Endothelial cell of umbilical vein (primary cell): Measurements from ENCODE around the gene EDEM3. TPM values are rescaled to one million over a fixed set of nuclear protein-coding genes. Genes with fewer than 3 reads are reported as not detected.

Experiments
- BruUV-seq: library from RNA; stranded (reverse); fragments of 400-500 nt; replicated peaks from 2 replicates; lab custom pipeline; 2021; lab: Mats Ljungman, UMichigan
- CTCF ChIA-PET: fragments of 300-600, 350-600 bp; sonication (Branson Sonifier 250); formaldehyde crosslinking; loops from one replicate; lab custom pipeline; 2021; ENCODE audit warnings: antibody characterized with exemption, inconsistent platforms; lab: Charles Lee
- POLR2A ChIA-PET: fragments of 300-600, 350-600 bp; sonication (Branson Sonifier 250); formaldehyde crosslinking; loops from one replicate; lab custom pipeline; 2021; ENCODE audit warnings: antibody characterized with exemption, inconsistent platforms; lab: Charles Lee
- DNase-seq: peaks from one replicate; pipeline ENCODE4 v3.0.0-alpha.2; 2011; ENCODE audit warnings: low read depth, low spot score
- FAIRE-seq: peaks from 2 replicates; lab custom pipeline; 2011; peaks lifted over from hg19 to GRCh38; lab: Jason Lieb, UNC
- H2AFZ ChIP-seq: 2 replicates; pipeline ENCODE4 v1.6.0; 2012; ENCODE audit warnings: low read depth, low read length, control low read depth, inconsistent platforms
- H3K27ac ChIP-seq: 2 replicates; pipeline ENCODE4 v1.5.1; 2011; ENCODE audit warnings: low read depth, mild to moderate bottlenecking, control low read depth, low read length, moderate library complexity; ENCODE audit not compliant: insufficient read depth
- H3K27me3 ChIP-seq, 2 experiments: 2 replicates each; pipeline versions ENCODE4 v1.6.0 to v1.6.1; 2011; ENCODE audit warnings: low read length in 2 of 2, mixed read lengths in 1 of 2; ENCODE audit not compliant: control insufficient read depth in 2 of 2, insufficient read depth in 2 of 2
- H3K36me3 ChIP-seq, 2 experiments: 2 replicates in 1 of 2; 3 replicates in 1 of 2; pipeline ENCODE4 v1.5.1; 2011; ENCODE audit warnings: low read length in 2 of 2, mild to moderate bottlenecking in 1 of 2, moderate library complexity in 1 of 2; ENCODE audit not compliant: control insufficient read depth in 2 of 2, insufficient read depth in 2 of 2; ENCODE audit errors: extremely low read depth in 1 of 2
- H3K4me1 ChIP-seq: 3 replicates; pipeline ENCODE4 v1.5.1; 2011; ENCODE audit warnings: mild to moderate bottlenecking, low read length; ENCODE audit not compliant: control insufficient read depth, insufficient read depth; ENCODE audit errors: extremely low read depth
- H3K4me2 ChIP-seq: 2 replicates; pipeline ENCODE4 v1.6.1; 2011; ENCODE audit warnings: low read length, control low read depth, mixed read lengths; ENCODE audit not compliant: insufficient read depth
- H3K4me3 ChIP-seq, 3 experiments: fragments of 200-600 bp in 1 of 3; sonication (generic), shearing (Covaris generic) in 1 of 3; replicated peaks in 1 of 3; 2 replicates each; pipeline ENCODE4 v1.5.1; 2011 to 2016; ENCODE audit warnings: control low read depth in 3 of 3, low read length in 3 of 3, mild to moderate bottlenecking in 2 of 3, inconsistent platforms in 1 of 3, low read depth in 1 of 3, moderate library complexity in 1 of 3; ENCODE audit not compliant: insufficient read depth in 1 of 3
- H3K79me2 ChIP-seq: 2 replicates; pipeline ENCODE4 v1.6.0; 2012; ENCODE audit warnings: low read length, inconsistent platforms; ENCODE audit not compliant: control insufficient read depth, insufficient read depth
- H3K9ac ChIP-seq: replicated peaks from 2 replicates; pipeline ENCODE3; 2011; ENCODE audit warnings: low read length, control low read depth; ENCODE audit not compliant: insufficient read depth; ENCODE audit errors: extremely low read depth
- H3K9me1 ChIP-seq: replicated peaks from 3 replicates; pipeline ENCODE4 v1.6.0; 2011; ENCODE audit warnings: mild to moderate bottlenecking, low read length; ENCODE audit not compliant: control insufficient read depth, insufficient read depth; ENCODE audit errors: extremely low read depth
- H3K9me3 ChIP-seq: replicated peaks from 2 replicates; pipeline ENCODE4 v1.5.1; 2012; ENCODE audit warnings: low read length, inconsistent platforms; ENCODE audit not compliant: control insufficient read depth, insufficient read depth
- H4K20me1 ChIP-seq: replicated peaks from 2 replicates; pipeline ENCODE3; 2011; ENCODE audit warnings: mild to moderate bottlenecking, low read length; ENCODE audit not compliant: control insufficient read depth, insufficient read depth; ENCODE audit errors: extremely low read depth
- CTCF ChIP-seq, 2 donors: IDR thresholded peaks; 1 replicate in 1 of 2; 2 replicates in 1 of 2; pipeline ENCODE4 v1.5.1; 2011; ENCODE audit warnings: low read length in 2 of 2, mild to moderate bottlenecking in 2 of 2, moderate library complexity in 2 of 2, control low read depth in 1 of 2, inconsistent platforms in 1 of 2, low read depth in 1 of 2; ENCODE audit not compliant: insufficient read depth in 1 of 2; ENCODE audit errors: extremely low read depth in 1 of 2
- EZH2 ChIP-seq: IDR thresholded peaks from 2 replicates; pipeline ENCODE4 v1.6.1; 2012; ENCODE audit warnings: borderline replicate concordance, low read depth, mild to moderate bottlenecking, moderate library complexity, low read length, inconsistent platforms; ENCODE audit not compliant: severe bottlenecking
- FOS ChIP-seq: IDR thresholded peaks from 2 replicates; pipeline ENCODE4 v1.6.1; 2011; ENCODE audit warnings: mild to moderate bottlenecking, low read length, moderate library complexity, borderline replicate concordance; ENCODE audit not compliant: insufficient read depth
- GATA2 ChIP-seq: IDR thresholded peaks from 2 replicates; pipeline ENCODE4 v1.7.0; 2011; ENCODE audit warnings: low read depth, mild to moderate bottlenecking, moderate library complexity, mixed read lengths, low read length; ENCODE audit not compliant: insufficient read length, insufficient read depth
- JUN ChIP-seq: IDR thresholded peaks from 2 replicates; pipeline ENCODE4 v1.6.1; 2011; ENCODE audit warnings: borderline replicate concordance, low read depth; ENCODE audit not compliant: insufficient read length, insufficient read depth
- MYC ChIP-seq: IDR thresholded peaks from one replicate; pipeline ENCODE4 v1.6.1; 2011; ENCODE audit warnings: mild to moderate bottlenecking, low read depth, low read length
- POLR2A ChIP-seq: IDR thresholded peaks from 2 replicates; pipeline ENCODE4 v1.6.1; 2012; ENCODE audit warnings: low read depth, mild to moderate bottlenecking, control low read depth, low read length
- POLR2AphosphoS5 ChIP-seq: IDR thresholded peaks from 2 replicates; pipeline ENCODE4 v1.6.1; 2012; ENCODE audit warnings: low read depth, mild to moderate bottlenecking, control low read depth, low read length, moderate library complexity; ENCODE audit not compliant: insufficient read depth
- dilution Hi-C: fragments of 300-500 bp; cut with MboI; formaldehyde crosslinking; loops from one replicate; pipeline ENCODE4 v1.15.0; 2019; ENCODE audit warnings: low sequenced_read_pairs; ENCODE audit not compliant: extremely low pct_ligation_motif_present
- intact Hi-C: fragments of 100-400 bp; cut with micrococcal nuclease; formaldehyde crosslinking; loops from one replicate; pipeline ENCODE4 v1.10.0; 2022
- polyA plus RNA-seq, 4 experiments: library from polyadenylated mRNA; depleted of rRNA in 3 of 4; stranded (reverse) in 3 of 4; unstranded in 1 of 4; fragments of >200 nt; gene quantifications; 2 replicates each; pipeline versions ENCODE4 v1.2.1 to v1.2.3, GENCODE V29; 2011 to 2012; ENCODE audit warnings: missing spikeins in 1 of 4
- total RNA-seq: library from RNA; stranded (reverse); gene quantifications from 2 replicates; pipeline ENCODE4 v1.2.3, GENCODE V29; 2021
- TF ChIP-seq, protein P1 (sequence below): IDR thresholded peaks from 2 replicates; pipeline ENCODE4 v1.6.1; 2011; ENCODE audit not compliant: insufficient read depth, insufficient read length

Gene EDEM3
- total and polyA plus RNA-seq, 2 donors (not counting 3 experiments of a cell fraction or from before 2014, with no cell fraction given), result 6.6 to 26.3 TPM

GRCh38 chr1:184644771-184645170 is 109.9 kb downstream of the EDEM3 start:
- Histone ChIP-seq H3K4me1 (no peaks in the 10 kb centered on the region), H3K36me3 (no peaks in the 10 kb centered on the region), H3K79me2 (no peaks in the 10 kb centered on the region), H3K9ac (no peak overlapping the region), H2AFZ (no peak overlapping the region), H3K4me2 (no peak overlapping the region), H3K27ac (no peak overlapping the region), H3K27me3 (peaks cover 0 to 2% of the 10 kb centered on the region in 2 experiments), H3K4me3 (no peak overlapping the region), H3K9me3 (no peaks in the 10 kb centered on the region), H4K20me1 (no peaks in the 10 kb centered on the region), H3K9me1 (no peaks in the 10 kb centered on the region)
- CTCF ChIA-PET, result no interaction called here
- intact Hi-C loops, result no loop called here
- no peak for TF ChIP-seq EZH2
- TF ChIP-seq POLR2A, result no peak
- no peak for TF ChIP-seq JUN
- TF ChIP-seq, protein P1, sequence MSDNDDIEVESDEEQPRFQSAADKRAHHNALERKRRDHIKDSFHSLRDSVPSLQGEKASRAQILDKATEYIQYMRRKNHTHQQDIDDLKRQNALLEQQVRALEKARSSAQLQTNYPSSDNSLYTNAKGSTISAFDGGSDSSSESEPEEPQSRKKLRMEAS, result no peak
- dilution Hi-C loops, result no loop called here
- no TSS peak for BruUV-seq
- FAIRE-seq, result no peak
- POLR2A ChIA-PET, result no interaction called here
- DNase-seq, result no peak

GRCh38 chr1:184643661-184644060 is 111.0 kb downstream of the EDEM3 start:
- no peaks in the 10 kb centered on the region for H3K4me1 ChIP-seq
- TF ChIP-seq FOS (no peak), CTCF (IDR thresholded peaks at IDR 0.05; ENCODE audit: extremely low read depth in 1 of 2, insufficient read depth in 1 of 2, low read depth in 1 of 2, low read length in 2 of 2) (no peak), MYC (no peak), POLR2AphosphoS5 (no peak), POLR2A (no peak), GATA2 (no peak), JUN (no peak), EZH2 (no peak)
- TF ChIP-seq, protein P1, result no peak
- H2AFZ ChIP-seq, result no peak overlapping the region
- no peaks in the 10 kb centered on the region for H3K79me2 ChIP-seq
- no peaks in the 10 kb centered on the region for H3K9me3 ChIP-seq
- no peaks in the 10 kb centered on the region for H3K9me1 ChIP-seq
- H3K4me3 ChIP-seq, result no peak overlapping the region
- intact Hi-C loops (no loop called here), dilution Hi-C loops (no loop called here)
- BruUV-seq, result no TSS peak
- FAIRE-seq, result no peak
- CTCF ChIA-PET, result interaction anchor here (1.6 kb wide), 1 partner anchor 49 kb away, joined by 3 read pairs; no protein-coding TSS in a partner anchor
- no peak overlapping the region for H3K4me2 ChIP-seq
- H4K20me1 ChIP-seq, result no peaks in the 10 kb centered on the region
- POLR2A ChIA-PET, result no interaction called here
- H3K9ac ChIP-seq, result no peak overlapping the region
- DNase-seq, result no peak
- H3K36me3 ChIP-seq, result no peaks in the 10 kb centered on the region
- H3K27me3 ChIP-seq, result no peaks in the 10 kb centered on the region
- H3K27ac ChIP-seq, result no peak overlapping the region
